ENCODE measurements around the gene TJP1. TPM values are rescaled to one million over a fixed set of nuclear protein-coding genes. Genes with fewer than 3 reads are reported as not detected.
"Not testable (repeated sequence)": the region's sequence is repeated elsewhere in the genome, so short reads cannot be mapped to it uniquely, and the experiment has no call there.

Gene TJP1
- total RNA-seq, 2 donors from 2014 or later, result 0.30 TPM; not detected in 1

DNA sequence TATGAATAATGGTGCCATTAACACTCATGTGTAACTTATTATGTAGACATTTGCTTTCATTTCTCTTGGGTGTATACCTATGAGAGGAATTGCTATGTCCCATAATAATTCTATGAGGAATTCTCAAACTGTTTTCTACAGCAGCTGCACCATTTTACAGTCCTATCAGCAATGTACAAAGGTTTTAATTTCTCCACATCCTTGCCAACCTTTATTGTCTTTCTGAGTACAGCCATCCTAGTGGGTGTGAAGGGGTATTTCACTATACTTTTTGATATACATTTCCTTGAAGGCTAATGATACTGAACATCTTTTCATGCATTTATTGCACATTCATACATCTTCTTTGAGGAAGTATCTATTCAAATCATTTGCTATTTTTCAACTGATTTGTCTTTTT, 34.5 kb downstream of the TJP1 start:
- ATAC-seq (no peak), DNase-seq (ENCODE audit: low spot score in 2 of 2) (no peak)
- Mint-ChIP-seq H3K36me3 (peaks cover 0 to 6% of the 10 kb centered on the region in 2 donors), H3K27ac (no peak overlapping the region), H3K9me3 (no peaks in the 10 kb centered on the region)

DNA sequence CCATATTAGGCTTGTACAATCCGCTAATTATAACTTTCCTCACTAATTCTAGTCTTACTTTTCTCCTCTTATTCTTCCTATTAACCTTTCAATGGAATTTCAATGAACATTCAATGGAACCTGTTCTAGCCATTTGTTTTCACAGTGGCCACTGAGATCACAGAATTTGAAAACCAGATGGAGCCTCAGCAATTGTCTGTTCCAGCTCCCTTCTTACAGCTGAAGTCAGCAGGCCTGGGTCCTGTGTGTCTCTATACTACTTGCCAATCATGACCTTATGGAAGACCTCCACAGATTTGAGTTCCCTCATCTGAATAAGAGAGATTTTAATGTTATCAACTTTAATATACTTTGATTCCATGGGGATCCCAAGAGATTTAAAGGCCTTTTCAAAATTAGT, 36.6 kb downstream of the TJP1 start:
- Mint-ChIP-seq H3K9me3 (peaks cover 0 to 3% of the 10 kb centered on the region in 2 donors), H3K27ac (no peak overlapping the region), H3K36me3 (peaks cover 0 to 5% of the 10 kb centered on the region in 2 donors)
- no peak for ATAC-seq
- no peak for DNase-seq (ENCODE audit: low spot score in 2 of 2)

DNA sequence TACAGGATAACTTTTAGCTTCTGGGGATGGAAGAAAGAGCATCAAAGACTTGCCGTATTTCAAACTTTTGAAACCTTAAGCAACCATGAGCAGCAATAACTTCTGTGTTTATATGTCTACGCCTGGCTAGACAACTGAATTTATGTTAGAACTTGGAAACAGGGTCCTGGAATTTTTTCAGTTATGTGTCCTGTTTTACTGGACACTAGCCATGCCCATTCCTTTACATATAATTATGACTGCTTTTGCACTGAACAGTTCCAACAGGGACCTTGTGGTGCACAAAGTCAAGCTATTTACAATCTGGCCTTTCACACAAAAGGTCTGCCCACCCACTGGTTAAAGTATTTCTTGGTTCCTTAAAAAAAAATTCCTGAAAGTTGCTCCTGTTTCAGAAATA, 37.1 kb downstream of the TJP1 start:
- H3K27ac Mint-ChIP-seq, result no peak overlapping the region
- H3K36me3 Mint-ChIP-seq, result peaks cover 0 to 10% of the 10 kb centered on the region in 2 donors
- peaks cover 0 to 6% of the 10 kb centered on the region in 2 donors for H3K9me3 Mint-ChIP-seq
- ATAC-seq (no peak), DNase-seq (ENCODE audit: low spot score in 2 of 2) (no peak)

DNA sequence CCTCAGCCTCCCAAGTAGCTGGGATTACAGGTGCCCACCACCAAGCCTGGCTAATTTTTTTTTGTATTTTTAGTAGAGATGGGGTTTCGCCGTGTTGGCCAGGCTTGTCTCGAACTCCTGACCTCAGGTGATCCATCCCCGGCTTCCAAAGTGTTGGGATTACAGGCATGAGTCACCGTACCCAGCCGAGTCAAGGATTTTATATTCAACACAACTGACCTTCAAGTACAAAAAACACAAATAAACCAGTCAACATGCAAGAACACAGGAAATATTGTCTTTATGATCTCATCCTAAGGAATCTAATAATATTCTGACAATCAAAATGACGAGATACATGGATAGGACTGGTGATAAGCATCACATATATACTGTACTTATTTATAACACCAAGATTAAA, 37.9 kb downstream of the TJP1 start:
- Mint-ChIP-seq H3K36me3 (peaks cover 0 to 10% of the 10 kb centered on the region in 2 donors), H3K9me3 (peaks cover 0 to 6% of the 10 kb centered on the region in 2 donors), H3K27ac (no peak overlapping the region)
- ATAC-seq (no peak), DNase-seq (ENCODE audit: low spot score in 2 of 2) (no peak)

DNA sequence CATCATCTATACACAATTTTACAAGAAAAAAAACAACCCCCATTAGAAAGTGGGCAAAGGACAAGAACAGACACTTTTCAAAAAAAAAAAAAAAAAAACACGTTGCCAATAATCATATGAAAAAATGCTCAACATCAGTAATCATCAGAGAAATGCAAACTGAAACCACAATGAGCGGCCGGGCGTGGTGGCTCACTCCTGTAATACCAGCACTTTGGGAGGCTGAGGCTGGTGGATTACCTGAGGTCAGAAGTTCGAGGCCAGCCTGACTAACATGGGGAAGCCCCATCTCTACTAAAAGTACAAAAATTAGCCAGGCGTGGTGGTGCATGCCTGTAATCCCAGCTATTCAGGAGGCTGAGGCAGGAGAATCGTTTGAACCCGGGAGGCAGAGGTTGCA, 39.5 kb downstream of the TJP1 start:
- H3K27ac Mint-ChIP-seq; ATAC-seq; DNase-seq (ENCODE audit: low spot score in 2 of 2); H3K9me3 Mint-ChIP-seq: not testable (repeated sequence)
- peaks cover 0 to 10% of the 10 kb centered on the region in 2 donors for H3K36me3 Mint-ChIP-seq

DNA sequence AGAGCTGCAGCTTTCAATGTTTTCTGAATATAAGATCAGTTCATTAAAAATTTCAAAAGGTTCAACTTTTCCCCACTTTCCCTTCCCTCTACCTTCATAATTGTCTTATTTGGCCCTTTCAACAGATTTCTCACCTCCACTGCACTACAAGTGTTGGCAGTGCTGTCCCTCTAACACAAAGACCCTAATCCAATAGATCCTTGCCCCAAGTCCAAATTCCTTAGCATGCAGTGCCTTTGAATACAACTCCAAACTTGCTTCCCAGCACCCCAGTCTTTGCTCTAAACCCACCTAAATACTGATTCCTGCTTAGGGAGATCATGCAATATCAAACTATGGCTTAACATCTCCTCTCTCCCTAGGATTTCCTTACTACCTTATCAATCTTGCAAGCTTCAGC, 43.9 kb downstream of the TJP1 start:
- Mint-ChIP-seq H3K27ac (no peak overlapping the region), H3K36me3 (peaks cover 0 to 10% of the 10 kb centered on the region in 2 donors), H3K9me3 (peaks cover 0 to 6% of the 10 kb centered on the region in 2 donors)
- DNase-seq (ENCODE audit: low spot score in 2 of 2) (no peak), ATAC-seq (no peak)

DNA sequence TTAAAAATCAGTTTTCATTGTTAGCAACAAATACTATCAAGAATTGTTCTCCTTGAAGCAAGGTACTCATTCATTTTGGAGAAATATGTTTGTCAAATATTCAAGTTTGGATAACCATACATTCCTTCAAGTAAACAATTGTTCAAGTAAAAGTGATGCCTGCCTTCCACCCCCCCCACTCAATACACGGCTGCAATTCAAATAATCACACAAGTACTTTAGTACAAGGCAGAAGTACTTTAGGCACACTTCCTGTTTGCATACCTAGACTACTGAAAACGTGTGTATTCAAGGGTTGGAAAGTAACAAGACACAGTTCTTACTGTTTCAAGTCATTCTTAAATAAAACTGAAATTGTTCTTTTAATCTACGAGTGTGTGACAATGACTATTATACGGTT, 45.4 kb downstream of the TJP1 start:
- peaks cover 0 to 8% of the 10 kb centered on the region in 2 donors for H3K36me3 Mint-ChIP-seq
- no peak for DNase-seq (ENCODE audit: low spot score in 2 of 2)
- H3K9me3 Mint-ChIP-seq, result peaks cover 0 to 6% of the 10 kb centered on the region in 2 donors
- no peak for ATAC-seq
- no peak overlapping the region for H3K27ac Mint-ChIP-seq

DNA sequence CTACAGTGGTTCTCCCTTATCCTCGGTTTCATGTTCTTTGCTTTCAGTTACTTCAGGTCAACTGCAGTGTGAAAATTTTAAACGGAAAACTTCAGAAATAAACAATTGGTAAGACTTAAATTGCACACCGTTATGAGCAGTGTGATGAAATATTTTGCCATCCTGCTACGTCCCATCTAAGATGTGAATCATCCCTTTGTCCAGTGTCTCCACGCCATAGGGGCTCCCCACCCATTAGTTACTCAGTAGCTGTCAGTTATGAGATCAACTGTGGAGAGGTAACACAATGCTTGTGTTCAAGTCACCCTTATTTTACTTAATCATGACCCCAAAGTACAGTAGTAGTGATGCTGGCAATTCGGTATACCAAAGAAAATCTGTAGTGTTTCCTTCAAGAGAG, 47.4 kb downstream of the TJP1 start:
- Mint-ChIP-seq H3K9me3 (no peaks in the 10 kb centered on the region), H3K36me3 (no peaks in the 10 kb centered on the region), H3K27ac (no peak overlapping the region)
- no peak for ATAC-seq
- no peak for DNase-seq (ENCODE audit: low spot score in 2 of 2)

DNA sequence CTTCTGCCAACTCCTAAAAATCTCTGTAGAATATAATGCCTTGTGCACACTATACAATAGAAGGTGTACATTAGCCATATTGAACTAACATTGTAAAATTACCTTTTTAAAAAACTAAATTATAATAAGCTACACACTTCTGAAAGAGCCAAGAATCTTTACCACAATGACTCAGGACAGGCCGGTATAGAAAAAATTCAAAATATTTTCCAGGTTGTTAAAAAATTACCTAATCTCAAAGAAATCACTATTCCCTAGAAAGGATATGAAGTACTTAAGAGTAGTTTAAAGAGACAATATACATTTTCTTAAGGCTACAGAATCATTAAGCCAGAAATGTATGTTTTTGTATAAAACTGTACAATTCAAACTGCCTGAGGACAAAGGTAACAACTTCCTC, 48.5 kb downstream of the TJP1 start:
- Mint-ChIP-seq H3K36me3 (no peaks in the 10 kb centered on the region), H3K9me3 (no peaks in the 10 kb centered on the region), H3K27ac (no peak overlapping the region)
- no peak for DNase-seq (ENCODE audit: low spot score in 2 of 2)
- no peak for ATAC-seq

DNA sequence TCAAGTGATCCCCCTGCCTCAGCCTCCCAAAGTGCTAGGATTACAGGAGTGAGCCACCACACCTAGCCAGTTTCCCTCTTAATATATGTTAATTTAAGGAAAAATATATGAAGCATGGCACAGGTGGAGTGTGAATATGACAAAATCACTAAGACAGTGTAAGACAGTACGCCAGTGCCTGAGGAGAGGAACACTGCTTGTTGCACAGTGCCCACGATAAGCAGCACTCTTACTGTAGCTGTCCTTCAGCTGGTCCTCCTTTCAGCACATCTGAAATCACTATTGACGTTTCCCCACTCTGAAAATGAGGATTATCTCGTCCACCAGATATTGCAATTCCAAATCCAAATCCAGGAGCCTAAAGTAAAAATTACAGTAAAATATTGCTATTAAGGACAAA, 49.3 kb downstream of the TJP1 start:
- H3K36me3 Mint-ChIP-seq, result no peaks in the 10 kb centered on the region
- ATAC-seq, result no peak
- no peak overlapping the region for H3K27ac Mint-ChIP-seq
- DNase-seq (ENCODE audit: low spot score in 2 of 2), result no peak
- H3K9me3 Mint-ChIP-seq, result no peaks in the 10 kb centered on the region

DNA sequence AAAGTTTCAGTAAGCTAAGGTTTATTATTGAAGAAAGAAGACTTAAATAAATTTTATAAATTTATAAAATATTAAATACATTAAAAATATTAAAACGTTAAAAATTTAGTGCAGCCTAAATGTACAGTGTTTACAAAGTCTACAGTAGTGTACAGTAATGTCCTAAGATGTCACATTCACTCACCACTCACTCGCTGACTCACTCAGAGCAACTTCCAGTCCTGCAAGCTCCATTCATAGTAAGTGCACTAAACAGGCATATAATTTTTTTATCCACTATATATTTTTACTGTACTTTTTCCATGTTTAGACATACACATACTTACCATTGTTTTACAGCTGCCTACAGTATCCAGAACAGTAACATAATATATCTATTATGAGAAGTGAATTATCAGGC, 51.5 kb downstream of the TJP1 start:
- no peak for ATAC-seq
- no peaks in the 10 kb centered on the region for H3K36me3 Mint-ChIP-seq
- no peak overlapping the region for H3K27ac Mint-ChIP-seq

DNA sequence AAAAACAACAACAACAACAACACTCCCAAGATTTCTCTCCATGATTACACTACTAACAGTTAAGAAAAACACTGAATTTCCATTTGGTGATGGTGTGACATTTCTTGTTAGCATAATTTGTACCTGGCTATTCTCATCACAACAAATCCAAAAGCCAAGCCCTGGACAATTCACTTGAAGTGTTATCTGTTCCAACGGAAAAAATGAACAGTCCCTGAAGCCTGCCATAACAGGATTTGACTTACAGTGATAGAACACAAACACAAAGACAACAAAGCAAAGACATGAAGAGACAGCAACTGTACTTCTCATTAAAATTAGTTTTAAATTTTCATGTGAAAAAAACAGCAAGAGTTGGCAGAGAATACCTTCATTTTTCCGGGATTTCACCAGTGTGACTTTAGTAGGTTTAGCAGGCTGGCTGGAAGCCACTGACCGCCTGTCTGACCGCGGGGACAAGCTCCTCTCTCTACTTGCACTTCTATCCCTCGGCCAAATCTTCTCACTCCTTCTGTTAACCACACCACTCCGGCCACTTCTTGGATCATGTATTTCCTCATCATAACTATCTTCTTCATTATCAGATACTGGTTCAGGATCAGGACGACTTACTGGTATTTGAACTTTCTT, 56.3 kb downstream of the TJP1 start:
- Mint-ChIP-seq H3K9me3 (no peaks in the 10 kb centered on the region), H3K27ac (no peak overlapping the region), H3K36me3 (no peaks in the 10 kb centered on the region)
- no peak for DNase-seq (ENCODE audit: low spot score in 2 of 2)
- no peak for ATAC-seq

More for the DNA sequence above, 51.5 kb downstream of the TJP1 start:
- no peaks in the 10 kb centered on the region for H3K9me3 Mint-ChIP-seq
- no peak for DNase-seq (ENCODE audit: low spot score in 2 of 2)

DNA sequence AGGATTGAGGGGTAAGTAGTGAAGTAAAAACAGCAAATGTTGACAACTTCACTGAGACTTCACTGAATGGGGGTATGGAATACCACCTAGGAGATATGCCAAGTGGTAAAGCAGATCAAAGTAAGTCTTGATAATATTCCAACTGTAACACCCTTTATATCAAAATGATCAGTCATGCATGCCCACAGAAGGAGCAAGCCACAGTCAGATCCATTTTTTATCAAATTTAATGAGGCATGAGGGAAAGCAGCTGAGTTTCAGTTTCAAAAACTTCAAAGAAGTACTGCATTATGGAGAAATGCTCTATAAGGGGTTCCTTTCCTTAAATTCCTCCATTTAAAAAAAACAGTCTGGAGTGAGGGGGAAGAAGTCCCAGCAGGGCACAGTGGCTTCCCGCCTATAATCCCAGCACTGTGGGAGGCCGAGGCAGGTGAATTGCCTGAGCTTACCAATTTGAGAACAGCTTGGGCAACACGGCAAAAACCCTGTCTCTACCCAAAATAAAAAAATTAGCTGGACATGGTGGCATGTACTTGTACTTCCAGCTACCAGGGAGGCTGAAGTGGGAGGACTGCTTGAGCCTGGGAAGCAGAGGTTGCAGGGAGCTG, 56.9 kb downstream of the TJP1 start:
- no peaks in the 10 kb centered on the region for H3K9me3 Mint-ChIP-seq
- H3K27ac Mint-ChIP-seq, result no peak overlapping the region
- no peak for ATAC-seq
- no peaks in the 10 kb centered on the region for H3K36me3 Mint-ChIP-seq
- DNase-seq (ENCODE audit: low spot score in 2 of 2), result no peak

DNA sequence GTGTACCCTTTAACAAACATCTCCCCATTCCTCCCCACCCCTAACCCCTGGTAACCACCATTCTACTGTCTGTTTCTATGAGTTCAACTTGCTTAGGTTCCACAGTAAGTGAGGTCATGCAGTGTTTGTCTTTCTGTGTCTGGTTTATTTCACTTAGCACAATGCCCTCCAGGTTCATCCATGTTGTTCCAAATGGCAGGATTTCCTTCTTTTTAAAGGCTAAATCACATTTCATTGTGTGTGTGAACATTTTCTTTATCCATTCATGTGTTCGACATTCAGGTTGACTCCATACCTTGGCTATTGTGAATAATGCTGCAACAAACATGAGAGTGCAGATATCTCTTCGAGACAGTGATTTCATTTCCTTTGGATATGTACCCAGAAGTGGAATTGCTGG, 62.7 kb downstream of the TJP1 start:
- DNase-seq (ENCODE audit: low spot score in 2 of 2), result no peak
- Mint-ChIP-seq H3K9me3 (no peaks in the 10 kb centered on the region), H3K27ac (no peak overlapping the region), H3K36me3 (no peaks in the 10 kb centered on the region)
- ATAC-seq, result no peak

DNA sequence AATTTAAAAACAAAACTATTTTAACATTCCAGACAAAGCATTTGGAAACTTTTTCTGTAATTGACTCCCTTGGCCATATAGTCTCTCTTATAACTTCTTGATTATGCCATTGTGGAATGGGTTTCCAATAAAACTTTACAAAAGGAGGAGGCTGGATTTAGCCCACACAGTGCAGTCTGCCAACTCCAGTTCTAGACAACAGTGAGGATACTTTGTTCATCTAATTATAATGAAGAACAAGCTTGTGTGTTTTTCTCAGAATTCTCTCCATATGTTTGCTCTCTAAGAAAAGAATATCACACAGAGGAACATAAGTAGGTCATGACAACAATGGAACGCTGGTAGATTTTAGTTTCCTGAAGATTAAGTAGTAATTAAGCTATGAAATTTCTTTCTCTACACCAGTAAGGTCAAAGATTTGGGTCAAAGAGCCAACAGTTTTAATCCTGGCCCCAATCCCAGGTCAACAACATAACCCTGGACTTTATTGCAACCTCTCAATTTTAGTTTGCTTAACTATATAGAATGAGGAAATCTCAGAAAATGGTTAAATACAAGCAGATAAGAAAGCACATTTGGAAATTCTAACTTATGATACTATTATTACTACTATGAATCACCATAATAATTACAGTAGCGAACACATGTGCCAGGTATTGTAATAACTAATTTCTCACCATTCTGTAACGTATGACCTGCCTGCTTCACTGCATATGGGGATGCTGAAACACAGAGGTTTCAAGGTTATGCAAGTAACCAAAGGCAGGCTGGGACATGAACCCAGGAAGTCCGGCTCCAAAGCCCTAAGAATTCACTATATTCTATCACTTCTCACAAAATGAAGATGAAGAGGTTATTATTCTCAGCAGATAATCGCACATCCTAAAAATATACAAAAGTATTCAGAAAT, 65.7 kb downstream of the TJP1 start:
- no peak for ATAC-seq
- Mint-ChIP-seq H3K36me3 (no peaks in the 10 kb centered on the region), H3K27ac (no peak overlapping the region), H3K9me3 (no peaks in the 10 kb centered on the region)
- no peak for DNase-seq (ENCODE audit: low spot score in 2 of 2)

DNA sequence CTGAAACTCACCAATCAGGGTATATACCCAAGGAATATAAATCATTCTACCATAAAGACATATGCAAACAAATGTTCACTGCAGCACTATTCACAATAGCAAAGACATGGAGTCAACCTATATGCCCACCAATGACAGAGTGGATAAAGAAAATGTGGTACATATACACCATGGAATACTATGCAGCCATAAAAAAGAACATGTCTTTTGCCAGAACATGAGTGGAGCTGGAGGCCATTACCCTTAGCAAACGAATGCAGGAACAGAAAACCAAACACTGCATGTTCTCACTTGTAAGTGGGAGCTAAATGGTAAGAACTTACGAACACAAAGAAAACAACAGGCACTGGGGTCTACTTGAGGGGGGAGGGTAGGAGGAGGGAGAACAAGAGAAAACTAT, 68.3 kb downstream of the TJP1 start:
- DNase-seq (ENCODE audit: low spot score in 2 of 2); H3K9me3 Mint-ChIP-seq; H3K27ac Mint-ChIP-seq; H3K36me3 Mint-ChIP-seq; ATAC-seq: not testable (repeated sequence)

DNA sequence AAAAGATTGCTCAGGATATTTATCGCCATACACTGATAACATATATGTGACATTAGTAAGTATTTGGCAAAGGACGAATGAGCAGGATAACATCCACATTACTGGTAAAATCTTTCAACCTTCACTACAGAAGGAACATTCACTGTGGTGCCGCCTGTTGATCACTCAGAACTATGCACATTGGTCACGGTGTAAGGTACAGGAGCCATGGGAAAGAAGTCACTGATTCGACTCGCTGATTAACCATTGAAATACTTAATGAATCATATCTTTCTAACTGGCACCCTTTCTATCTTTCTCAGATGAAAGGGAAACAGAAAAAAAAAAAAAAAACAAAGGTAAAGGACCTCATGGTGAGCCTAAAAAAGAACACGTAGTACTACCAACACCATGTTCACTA, 68.8 kb downstream of the TJP1 start:
- Mint-ChIP-seq H3K36me3 (no peaks in the 10 kb centered on the region), H3K27ac (no peak overlapping the region), H3K9me3 (no peaks in the 10 kb centered on the region)
- DNase-seq (ENCODE audit: low spot score in 2 of 2), result no peak
- ATAC-seq, result no peak
